Endodermal cell (in vitro differentiated cells): ENCODE results near the gene ARHGEF18. TPM values are rescaled to one million over a fixed set of nuclear protein-coding genes. Genes with fewer than 3 reads are reported as not detected.

Source experiments
- DNase-seq: peaks from one replicate; pipeline ENCODE4 v3.0.0-alpha.2; 2017
- H3K27ac ChIP-seq: 2 replicates; pipeline ENCODE4 v1.5.1; 2013; ENCODE audit warnings: mild to moderate bottlenecking, low read depth, low read length, moderate library complexity
- H3K27me3 ChIP-seq: 2 replicates; pipeline ENCODE4 v1.6.1; 2013; ENCODE audit warnings: mild to moderate bottlenecking, low read length, moderate library complexity; ENCODE audit not compliant: insufficient read depth, control insufficient read depth, poor library complexity, severe bottlenecking
- H3K36me3 ChIP-seq: 2 replicates; pipeline ENCODE4 v1.7.0; 2013; ENCODE audit warnings: mild to moderate bottlenecking, low read length, moderate library complexity; ENCODE audit not compliant: control insufficient read depth, insufficient read depth
- H3K4me1 ChIP-seq: one replicate; pipeline ENCODE4 v1.7.0; 2013; ENCODE audit warnings: low read length; ENCODE audit not compliant: control insufficient read depth, insufficient read depth
- H3K4me3 ChIP-seq: 2 replicates; pipeline ENCODE4 v1.5.1; 2013; ENCODE audit warnings: mild to moderate bottlenecking, low read length, moderate library complexity
- H3K9ac ChIP-seq: 2 replicates; pipeline ENCODE4 v1.6.1; 2013; ENCODE audit warnings: mild to moderate bottlenecking, low read length, moderate library complexity; ENCODE audit not compliant: poor library complexity, severe bottlenecking; ENCODE audit errors: extremely low read depth
- H3K9me3 ChIP-seq: 2 replicates; pipeline ENCODE4 v1.6.1; 2013; ENCODE audit warnings: mild to moderate bottlenecking, low read length, moderate library complexity; ENCODE audit not compliant: control insufficient read depth
- H3K27ac Mint-ChIP-seq: 2 replicates; pipeline ENCODE4 v1.8.0; 2020; ENCODE audit warnings: mixed read lengths
- H3K27me3 Mint-ChIP-seq: 2 replicates; pipeline ENCODE4 v1.8.0; 2021; ENCODE audit warnings: mild to moderate bottlenecking, mixed read lengths; ENCODE audit not compliant: insufficient read depth
- H3K36me3 Mint-ChIP-seq: 2 replicates; pipeline ENCODE4 v1.8.0; 2020; ENCODE audit warnings: low read depth, mixed read lengths
- H3K4me1 Mint-ChIP-seq: 2 replicates; pipeline ENCODE4 v1.8.0; 2020; ENCODE audit warnings: mixed read lengths
- H3K4me3 Mint-ChIP-seq: 2 replicates; pipeline ENCODE4 v1.8.0; 2020; ENCODE audit warnings: mild to moderate bottlenecking, moderate library complexity, mixed read lengths
- H3K9me3 Mint-ChIP-seq: 2 replicates; pipeline ENCODE4 v1.8.0; 2020; ENCODE audit warnings: mild to moderate bottlenecking, mixed read lengths
- whole genome bisulfite sequencing, 2 experiments: methylation state at CpG; one replicate each; pipeline versions ENCODE4 v1.1.5 to v1.1.7; 2013; ENCODE audit warnings: missing lambda C conversion rate in 2 of 2, mixed read lengths in 1 of 2; ENCODE audit not compliant: insufficient coverage in 1 of 2, insufficient read length in 1 of 2; 5-methylcytosine and 5-hydroxymethylcytosine counted together
- total RNA-seq, 2 donors: library from RNA; stranded (reverse); fragmentation: NEBNext Ultra II Directional in 1 of 2; extraction: Animal tissue kit (Norgen Biotek cat#: 25700) in 1 of 2; gene quantifications; 2 replicates in 1 of 2; 3 replicates in 1 of 2; pipeline ENCODE4 v1.2.1, GENCODE V29; 2021
- TF ChIP-seq, protein P1 (sequence below): fragments of 200-600 bp; sonication (generic); conservative IDR thresholded peaks from 2 replicates; pipeline ENCODE4 v1.5.0; 2021; ENCODE audit warnings: antibody characterized with exemption, mild to moderate bottlenecking

Gene ARHGEF18
- total RNA-seq, 2 donors from 2014 or later = 51.7 to 53.3 TPM

DNA sequence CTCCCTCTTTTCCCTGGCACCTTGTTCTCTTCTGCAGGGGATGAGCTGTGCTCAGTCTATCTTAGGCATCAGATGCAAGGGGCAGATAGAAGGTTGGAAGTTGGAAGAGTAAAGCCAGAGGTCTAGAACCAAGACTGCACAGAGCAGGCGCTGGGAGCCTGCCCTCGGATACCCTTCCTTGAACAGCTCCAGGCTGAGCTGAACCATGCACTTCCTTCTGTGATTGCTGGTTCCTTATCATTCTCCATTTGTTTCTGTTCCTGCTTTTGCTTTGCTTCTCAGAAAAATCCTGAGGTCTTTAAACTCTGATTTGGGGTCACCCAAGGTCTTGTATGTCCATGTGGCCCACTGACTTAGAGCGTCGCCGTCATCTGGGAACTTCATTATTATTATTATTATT lies 36.3 kb downstream of the ARHGEF18 start:
- Histone ChIP-seq H3K4me3 (no peak overlapping the region), H3K4me1 (no peaks in the 10 kb centered on the region), H3K9ac (no peak overlapping the region), H3K27me3 (no peaks in the 10 kb centered on the region), H3K36me3 (no peaks in the 10 kb centered on the region), H3K27ac (no peak overlapping the region), H3K9me3 (no peaks in the 10 kb centered on the region)
- Mint-ChIP-seq H3K27me3 (no peaks in the 10 kb centered on the region), H3K36me3 (peaks cover 3% of the 10 kb centered on the region), H3K9me3 (no peaks in the 10 kb centered on the region), H3K4me3 (no peak overlapping the region), H3K4me1 (peaks cover 1% of the 10 kb centered on the region), H3K27ac (no peak overlapping the region)
- TF ChIP-seq, protein P1, sequence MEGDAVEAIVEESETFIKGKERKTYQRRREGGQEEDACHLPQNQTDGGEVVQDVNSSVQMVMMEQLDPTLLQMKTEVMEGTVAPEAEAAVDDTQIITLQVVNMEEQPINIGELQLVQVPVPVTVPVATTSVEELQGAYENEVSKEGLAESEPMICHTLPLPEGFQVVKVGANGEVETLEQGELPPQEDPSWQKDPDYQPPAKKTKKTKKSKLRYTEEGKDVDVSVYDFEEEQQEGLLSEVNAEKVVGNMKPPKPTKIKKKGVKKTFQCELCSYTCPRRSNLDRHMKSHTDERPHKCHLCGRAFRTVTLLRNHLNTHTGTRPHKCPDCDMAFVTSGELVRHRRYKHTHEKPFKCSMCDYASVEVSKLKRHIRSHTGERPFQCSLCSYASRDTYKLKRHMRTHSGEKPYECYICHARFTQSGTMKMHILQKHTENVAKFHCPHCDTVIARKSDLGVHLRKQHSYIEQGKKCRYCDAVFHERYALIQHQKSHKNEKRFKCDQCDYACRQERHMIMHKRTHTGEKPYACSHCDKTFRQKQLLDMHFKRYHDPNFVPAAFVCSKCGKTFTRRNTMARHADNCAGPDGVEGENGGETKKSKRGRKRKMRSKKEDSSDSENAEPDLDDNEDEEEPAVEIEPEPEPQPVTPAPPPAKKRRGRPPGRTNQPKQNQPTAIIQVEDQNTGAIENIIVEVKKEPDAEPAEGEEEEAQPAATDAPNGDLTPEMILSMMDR = no peak
- WGBS, 2 experiments = 88 to 96% methylated on average over 2 of the region's 5 CpGs
- DNase-seq = no peak

DNA sequence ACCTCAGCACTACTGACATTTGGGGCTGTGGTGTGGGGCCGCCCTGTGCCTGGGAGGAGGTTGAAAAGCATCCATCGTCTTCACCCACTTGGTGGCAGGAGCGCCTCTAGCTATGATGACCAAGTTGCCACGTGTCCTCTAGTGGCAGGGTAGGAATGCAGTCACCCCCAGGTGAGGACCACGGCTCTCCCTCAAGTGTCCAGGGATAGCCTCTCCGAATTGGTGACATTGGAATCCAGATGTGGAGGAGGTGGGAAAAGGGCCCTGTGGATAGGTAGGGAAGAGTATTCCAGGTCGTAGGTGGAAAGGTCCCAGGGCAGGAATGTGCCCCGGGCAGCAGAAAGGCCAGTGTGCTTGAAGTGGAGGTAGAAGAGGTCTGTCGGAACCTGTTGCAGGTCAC lies 37.6 kb downstream of the ARHGEF18 start:
- no peaks in the 10 kb centered on the region for H3K27me3 ChIP-seq
- H3K36me3 ChIP-seq = no peaks in the 10 kb centered on the region
- H3K9me3 ChIP-seq = no peaks in the 10 kb centered on the region
- peaks cover 5% of the 10 kb centered on the region for H3K4me1 Mint-ChIP-seq
- DNase-seq = peak; percentile 67
- 68 to 69% methylated on average over 9 of the region's 9 CpGs for WGBS, 2 experiments
- no peak overlapping the region for H3K27ac ChIP-seq
- peaks cover 3% of the 10 kb centered on the region for H3K36me3 Mint-ChIP-seq
- TF ChIP-seq, protein P1 = peak; percentile 40
- no peak overlapping the region for H3K9ac ChIP-seq
- H3K4me3 ChIP-seq = no peak overlapping the region
- no peaks in the 10 kb centered on the region for H3K4me1 ChIP-seq
- no peaks in the 10 kb centered on the region for H3K9me3 Mint-ChIP-seq
- no peak overlapping the region for H3K27ac Mint-ChIP-seq
- no peak overlapping the region for H3K4me3 Mint-ChIP-seq
- H3K27me3 Mint-ChIP-seq = no peaks in the 10 kb centered on the region

DNA sequence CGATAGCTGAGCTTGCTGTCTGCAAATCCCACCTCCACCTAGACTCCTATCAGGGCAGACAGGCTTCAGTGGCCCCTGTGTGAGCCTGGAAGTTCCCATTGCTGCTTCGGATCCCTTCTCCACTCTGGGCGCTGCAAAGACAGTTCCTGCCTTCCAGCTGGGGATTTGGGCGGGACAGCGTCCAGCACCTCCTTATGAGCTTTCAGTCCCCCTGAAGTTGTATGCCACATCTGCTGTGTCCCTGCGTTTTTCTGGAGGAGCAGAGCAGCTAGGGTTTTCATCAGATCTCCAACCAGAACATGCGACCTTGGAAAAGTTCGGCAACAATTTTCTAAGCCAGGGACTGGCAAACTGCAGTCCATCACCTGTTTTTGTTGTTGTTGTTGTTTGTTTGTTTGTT lies 38.0 kb downstream of the ARHGEF18 start:
- no peak for DNase-seq
- peaks cover 8% of the 10 kb centered on the region for H3K4me1 Mint-ChIP-seq
- H3K27me3 Mint-ChIP-seq = no peaks in the 10 kb centered on the region
- H3K36me3 Mint-ChIP-seq = peaks cover 3% of the 10 kb centered on the region
- Histone ChIP-seq H3K4me3 (no peak overlapping the region), H3K36me3 (no peaks in the 10 kb centered on the region), H3K9me3 (no peaks in the 10 kb centered on the region), H3K4me1 (no peaks in the 10 kb centered on the region), H3K27ac (no peak overlapping the region), H3K27me3 (no peaks in the 10 kb centered on the region), H3K9ac (no peak overlapping the region)
- H3K4me3 Mint-ChIP-seq = no peak overlapping the region
- TF ChIP-seq, protein P1 = no peak
- WGBS, 2 experiments = 88 to 90% methylated on average over 7 to 8 of the region's 8 CpGs
- H3K27ac Mint-ChIP-seq = no peak overlapping the region
- no peaks in the 10 kb centered on the region for H3K9me3 Mint-ChIP-seq
